LHCN-M2 (cell line): ENCODE data around the gene TBL2. TPM values are rescaled to one million over a fixed set of nuclear protein-coding genes. Genes with fewer than 3 reads are reported as not detected.
"Not testable (repeated sequence)": the region's sequence is repeated elsewhere in the genome, so short reads cannot be mapped to it uniquely, and the experiment has no call there.

Source experiments
- DNase-seq: peaks from one replicate; pipeline ENCODE4 v3.0.0-alpha.2; 2012; ENCODE audit warnings: low read depth
- total RNA-seq: library from RNA; depleted of rRNA; stranded (reverse); fragments of >200 nt; gene quantifications from 2 replicates; pipeline ENCODE4 v1.2.3, GENCODE V29; 2014; rRNA removed

Gene TBL2
- total RNA-seq, 1 experiment from 2014 or later, result 147 TPM

GRCh38 chr7:73535918-73536317 is 42.5 kb downstream of the TBL2 start:
- DNase-seq, result not testable (repeated sequence)

GRCh38 chr7:73533742-73534141 is 44.6 kb downstream of the TBL2 start:
- DNase-seq, result no peak

GRCh38 chr7:73532224-73532623 is 46.2 kb downstream of the TBL2 start:
- DNase-seq, result no peak

- DNase-seq, result no peak
Observed at GRCh38 chr7:73530800-73531199, 47.6 kb downstream of the TBL2 start.

GRCh38 chr7:73526896-73527821 is 51.2 kb downstream of the TBL2 start:
- peak; percentile 55 for DNase-seq

GRCh38 chr7:73526158-73526494 is 52.3 kb downstream of the TBL2 start:
- not testable (repeated sequence) for DNase-seq

GRCh38 chr7:73522105-73522872 is 56.1 kb downstream of the TBL2 start, which contains the start of gene BAZ1B:
Gene BAZ1B (minus strand): TSS chr7:73522293. CDS start chr7:73521933, 360 bp downstream.
- DNase-seq, result peak; percentile 100

- DNase-seq, result peak; percentile 57
Observed at GRCh38 chr7:73521636-73522104, 56.7 kb downstream of the TBL2 start.

GRCh38 chr7:73520673-73521635 is 57.4 kb downstream of the TBL2 start:
- DNase-seq, result peak; percentile 35

GRCh38 chr7:73519867-73520672 is 58.3 kb downstream of the TBL2 start:
- DNase-seq, result no peak

GRCh38 chr7:73518470-73518869 is 59.9 kb downstream of the TBL2 start:
- DNase-seq, result no peak

Other genes starting within 250 kb of the TBL2 start
- 0.64 and 1.1 TPM in 2 replicates for gene FZD9, start 144.8 kb downstream of the TBL2 start, total RNA-seq
- 97.0 and 110 TPM in 2 replicates for gene BAZ1B, start 56.3 kb downstream of the TBL2 start, total RNA-seq
- 67.7 and 71.0 TPM in 2 replicates for gene BCL7B, start 20.9 kb downstream of the TBL2 start, total RNA-seq
- 0.13 and 0.63 TPM in 2 replicates for gene MLXIPL, start 45.9 kb upstream of the TBL2 start, total RNA-seq
- gene VPS37D, start 89.3 kb upstream of the TBL2 start, total RNA-seq, result 6.1 and 6.9 TPM in 2 replicates
- gene DNAJC30, start 104.9 kb upstream of the TBL2 start, total RNA-seq, result 3.9 and 5.5 TPM in 2 replicates
- 69.3 and 82.6 TPM in 2 replicates for gene BUD23, start 105.0 kb upstream of the TBL2 start, total RNA-seq
- 80.0 and 100 TPM in 2 replicates for gene STX1A, start 141.1 kb upstream of the TBL2 start, total RNA-seq
- gene ABHD11, start 160.2 kb upstream of the TBL2 start, total RNA-seq, result 34.5 and 40.1 TPM in 2 replicates
- gene CLDN3, start 191.7 kb upstream of the TBL2 start, total RNA-seq, result not detected in 2 replicates